Measurements from ENCODE around the gene EFNA4. TPM values are rescaled to one million over a fixed set of nuclear protein-coding genes. Genes with fewer than 3 reads are reported as not detected.
A peak's percentile ranks its signal among the peaks of the same experiment; 100 is the strongest.

EFNA4 gene
- total RNA-seq, 1 experiment from 2014 or later, result 9.8 TPM

DNA sequence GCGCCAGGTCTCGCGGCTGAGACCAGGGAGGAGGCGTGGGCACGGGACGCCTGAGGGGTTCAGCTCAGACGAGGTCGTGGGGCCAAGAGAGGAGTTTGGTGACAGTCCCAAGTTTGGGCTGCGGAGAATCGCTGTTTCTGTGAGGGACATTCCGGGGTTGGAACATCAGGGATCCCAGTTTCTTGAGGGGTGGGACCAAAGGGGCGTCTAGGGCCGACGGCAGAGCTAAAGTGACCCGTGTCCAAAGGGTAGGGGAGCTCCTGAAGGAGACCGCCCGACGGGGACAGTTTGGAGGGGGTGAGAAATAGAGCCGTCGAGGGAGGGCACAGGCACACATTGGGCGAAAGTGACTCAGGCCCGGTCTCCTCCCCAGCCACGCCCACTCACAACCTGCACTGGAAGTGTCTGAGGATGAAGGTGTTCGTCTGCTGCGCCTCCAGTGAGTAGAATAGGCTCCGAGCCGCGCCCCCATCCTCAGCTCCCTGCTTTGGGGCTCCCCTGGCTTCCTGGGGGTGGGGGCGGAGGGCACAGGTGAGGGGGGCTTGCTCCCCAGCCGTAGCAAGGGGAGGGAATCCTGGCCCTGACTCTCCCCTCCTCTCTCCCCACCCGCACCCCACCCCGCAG is 22.1 kb downstream of the EFNA4 start:
- no peaks in the 10 kb centered on the region for H3K9me3 ChIP-seq (ENCODE audit: control insufficient read depth in 1 of 2, insufficient read depth in 1 of 2, low read depth in 1 of 2, low read length in 2 of 2)
- H3K27me3 ChIP-seq (ENCODE audit: insufficient read depth, low read length), result no peaks in the 10 kb centered on the region
- H3K27ac ChIP-seq (ENCODE audit: low read depth, low read length), result peak overlapping the region; percentile 67
- H3K79me2 ChIP-seq (ENCODE audit: insufficient read depth, low read length), result no peaks in the 10 kb centered on the region; the same call in 1 of the 2 replicates
- peaks cover 29 to 55% of the 10 kb centered on the region in 2 experiments for H3K4me1 ChIP-seq (ENCODE audit: control insufficient read depth in 1 of 2, insufficient read depth in 2 of 2, low read length in 2 of 2)
- peaks cover 0 to 6% of the 10 kb centered on the region in 2 experiments; a peak in 1 of 4 replicates for H3K36me3 ChIP-seq (ENCODE audit: control insufficient read depth in 1 of 2, insufficient read depth in 2 of 2, low read length in 2 of 2)
- peak; percentile 51 for ATAC-seq
- no peaks in the 10 kb centered on the region for H4K20me1 ChIP-seq (ENCODE audit: insufficient read depth)
- peak overlapping the region; percentile 79 for H3K9ac ChIP-seq (ENCODE audit: low read length)
- BruUV-seq (replicated peaks), result no TSS peak
- ChIA-PET POLR2A (interaction anchor here (1.0 to 1.9 kb wide), 7 partner anchors 18 to 112 kb away, joined by 3 to 7 read pairs (median 5); partner anchors contain the start of gene KRTCAP2), CTCF (interaction anchor here (0.6 to 3.1 kb wide), 31 partner anchors 9 to 525 kb away, joined by 3 to 52 read pairs (median 5); partner anchors contain the start of genes ADAM15, EFNA4, KRTCAP2 and LENEP), RAD21 (ENCODE audit: low non-redundant PET in 1 of 2, low total read pairs in 2 of 2, uncharacterized antibody in 2 of 2, unreplicated experiment in 2 of 2) (interaction anchor here (0.9 to 1.4 kb wide), 6 partner anchors 24 to 114 kb away, joined by 3 to 12 read pairs (median 6); no protein-coding TSS in a partner anchor)
- DNase-seq (ENCODE audit: low read depth, low spot score), result no peak
- TF ChIP-seq EZH2phosphoT487 (IDR thresholded peaks at IDR 0.05; ENCODE audit: borderline replicate concordance) (no peak), EGR1 (IDR thresholded peaks at IDR 0.05; ENCODE audit: low read depth) (no peak), SIN3A (IDR thresholded peaks at IDR 0.05; ENCODE audit: low read depth) (no peak), CTCF (IDR thresholded peaks at IDR 0.05 in 2 of 3, conservative IDR thresholded peaks at IDR 0.05 in 1 of 3; ENCODE audit: borderline replicate concordance in 1 of 3, insufficient read depth in 1 of 3, low read depth in 2 of 3, low read length in 2 of 3) (no peak), POLR2AphosphoS5 (IDR thresholded peaks at IDR 0.05; ENCODE audit: low read depth, low read length) (0 out of 2 replicates have a peak, but pooled peaks have one; percentile 4), YY1 (IDR thresholded peaks at IDR 0.05; ENCODE audit: extremely low read depth, insufficient replicate concordance, low read depth, low read length) (no peak), POLR2A (IDR thresholded peaks at IDR 0.05; ENCODE audit: borderline replicate concordance, extremely low read depth, insufficient read depth, insufficient read length) (no peak), ZFX (IDR thresholded peaks at IDR 0.05) (no peak)
- peak overlapping the region; percentile 90 for H3K4me2 ChIP-seq (ENCODE audit: low read length)
- peak overlapping the region; percentile 61 to 67 for H3K4me3 ChIP-seq (replicated peaks in 1 of 2; ENCODE audit: low read depth in 1 of 2, low read length in 2 of 2)
- intact Hi-C loops (cut with micrococcal nuclease), result loop anchor here (1.0 to 2.0 kb wide), 3 partner anchors 15 to 69 kb away; no protein-coding TSS in a partner anchor
- no peaks in the 10 kb centered on the region for H3K9me2 ChIP-seq (ENCODE audit: insufficient read depth)
- no peak overlapping the region for H2AFZ ChIP-seq (ENCODE audit: low read depth, low read length, poor library complexity, severe bottlenecking)
